Astrocyte of the spinal cord (primary cell): ENCODE measurements around the gene TRDN.

Experiments
- DNase-seq: peaks from one replicate; pipeline ENCODE4 v3.0.0; 2011; ENCODE audit warnings: low read depth, low spot score
- H3K4me3 ChIP-seq: 2 replicates; pipeline ENCODE4 v1.5.1; 2011; ENCODE audit warnings: low read depth, mild to moderate bottlenecking, low read length, moderate library complexity
- in situ Hi-C: cut with HindIII; loops from 2 replicates; pipeline ENCODE4 v1.10.0; 2017; ENCODE audit warnings: low sequenced_read_pairs
- TF ChIP-seq, protein P1 (sequence below): IDR thresholded peaks from 2 replicates; pipeline ENCODE4 v1.5.1; 2012; ENCODE audit warnings: low read depth, mild to moderate bottlenecking, low read length, inconsistent platforms

Gene TRDN

DNA sequence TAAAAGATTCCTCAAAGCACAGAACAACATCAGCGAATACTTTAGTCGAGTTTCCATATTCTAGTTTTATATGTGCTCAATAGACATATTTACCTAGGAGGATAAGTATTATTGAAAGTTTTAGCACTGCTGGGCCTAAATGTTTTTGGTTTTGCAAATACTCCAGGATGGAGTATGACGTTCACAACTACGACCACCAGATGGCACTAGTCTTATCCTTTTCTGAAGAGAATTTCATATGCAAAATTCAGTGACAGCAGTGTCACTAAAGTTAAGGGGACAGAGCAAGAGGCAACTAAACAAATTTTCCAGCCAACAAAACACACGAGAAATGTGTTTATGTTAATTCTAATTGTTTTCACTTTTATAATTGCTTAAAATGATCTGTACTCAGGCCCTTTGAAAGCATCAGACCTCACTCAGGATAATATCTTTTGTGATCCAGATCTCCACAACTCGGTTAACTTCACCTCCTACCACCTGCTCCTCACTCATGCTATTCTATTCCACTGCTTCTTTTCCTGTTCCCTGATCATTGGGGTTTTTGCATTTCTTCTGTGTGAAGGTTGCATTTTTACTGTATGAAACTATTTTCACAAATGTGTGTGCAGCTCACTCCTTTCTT is 220.8 kb downstream of the TRDN start:
- peak; percentile 62 for DNase-seq

DNA sequence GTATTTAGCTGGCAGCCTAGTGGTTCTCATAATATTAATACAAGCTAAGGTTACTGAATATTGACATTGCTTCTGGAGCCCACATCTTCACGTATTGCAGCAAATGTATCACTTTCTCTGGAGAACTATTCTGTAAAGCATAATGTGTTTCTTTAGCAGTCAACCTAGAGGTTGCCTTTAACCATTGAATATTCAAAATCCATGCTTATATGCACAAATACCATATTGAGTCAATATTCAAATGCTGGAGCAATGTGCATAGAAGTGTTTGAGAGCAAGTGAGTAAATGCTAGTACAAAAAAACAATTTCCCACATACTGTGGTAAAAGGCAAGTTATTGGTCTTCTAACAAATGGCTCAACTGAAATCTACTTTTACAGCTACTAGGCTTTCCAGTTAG is 231.8 kb downstream of the TRDN start:
- no peak for DNase-seq
- no peak overlapping the region for H3K4me3 ChIP-seq
- in situ Hi-C loops, result no loop called here
- TF ChIP-seq, protein P1, sequence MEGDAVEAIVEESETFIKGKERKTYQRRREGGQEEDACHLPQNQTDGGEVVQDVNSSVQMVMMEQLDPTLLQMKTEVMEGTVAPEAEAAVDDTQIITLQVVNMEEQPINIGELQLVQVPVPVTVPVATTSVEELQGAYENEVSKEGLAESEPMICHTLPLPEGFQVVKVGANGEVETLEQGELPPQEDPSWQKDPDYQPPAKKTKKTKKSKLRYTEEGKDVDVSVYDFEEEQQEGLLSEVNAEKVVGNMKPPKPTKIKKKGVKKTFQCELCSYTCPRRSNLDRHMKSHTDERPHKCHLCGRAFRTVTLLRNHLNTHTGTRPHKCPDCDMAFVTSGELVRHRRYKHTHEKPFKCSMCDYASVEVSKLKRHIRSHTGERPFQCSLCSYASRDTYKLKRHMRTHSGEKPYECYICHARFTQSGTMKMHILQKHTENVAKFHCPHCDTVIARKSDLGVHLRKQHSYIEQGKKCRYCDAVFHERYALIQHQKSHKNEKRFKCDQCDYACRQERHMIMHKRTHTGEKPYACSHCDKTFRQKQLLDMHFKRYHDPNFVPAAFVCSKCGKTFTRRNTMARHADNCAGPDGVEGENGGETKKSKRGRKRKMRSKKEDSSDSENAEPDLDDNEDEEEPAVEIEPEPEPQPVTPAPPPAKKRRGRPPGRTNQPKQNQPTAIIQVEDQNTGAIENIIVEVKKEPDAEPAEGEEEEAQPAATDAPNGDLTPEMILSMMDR, result no peak

More for the DNA sequence above, 220.8 kb downstream of the TRDN start:
- H3K4me3 ChIP-seq, result no peak overlapping the region
- in situ Hi-C loops, result no loop called here
- TF ChIP-seq, protein P1, result peak; percentile 65

DNA sequence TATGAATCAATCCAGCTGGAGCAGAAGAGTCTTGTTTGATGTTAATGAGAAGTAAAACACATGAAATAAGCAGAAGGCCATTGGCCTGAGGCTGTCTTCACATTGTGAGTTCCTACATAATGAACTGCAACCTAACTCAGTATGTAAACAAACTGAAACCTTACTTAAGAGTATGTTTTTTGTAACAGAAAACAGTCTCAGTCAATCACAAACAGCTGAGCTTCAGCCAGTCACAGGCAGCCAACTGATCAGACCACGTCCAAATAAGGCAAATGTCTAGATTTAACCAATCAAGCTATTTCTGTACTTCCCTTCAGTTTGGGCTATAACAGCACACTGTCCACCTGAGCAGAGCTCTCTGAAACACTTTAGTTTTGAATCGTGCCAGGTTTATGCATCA is 234.7 kb downstream of the TRDN start:
- in situ Hi-C loops, result no loop called here
- TF ChIP-seq, protein P1, result no peak
- no peak for DNase-seq
- H3K4me3 ChIP-seq, result no peak overlapping the region

- in situ Hi-C loops, result no loop called here
- TF ChIP-seq, protein P1, result no peak
- no peak for DNase-seq
- H3K4me3 ChIP-seq, result no peak overlapping the region
Observed at GRCh38 chr6:123398072-123398471, 238.7 kb downstream of the TRDN start.

DNA sequence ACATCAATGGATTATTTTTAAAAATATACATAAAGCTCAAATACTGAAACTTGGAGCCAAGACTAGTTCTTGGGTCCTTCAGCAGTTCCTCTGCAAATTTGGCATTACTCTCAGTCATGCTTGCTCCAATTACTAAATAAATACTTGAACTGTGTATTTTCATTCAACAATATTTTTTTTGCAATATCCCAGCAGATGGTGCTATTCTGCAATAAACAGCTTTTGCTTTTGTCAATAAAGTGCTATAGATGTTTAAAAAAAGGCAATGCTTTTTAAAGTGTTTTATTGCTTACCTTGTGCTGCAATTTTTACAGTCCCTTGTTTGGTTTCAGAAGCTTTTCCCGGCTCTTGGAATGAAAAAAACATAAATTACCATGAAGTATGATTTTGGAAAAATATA is 243.4 kb downstream of the TRDN start:
- H3K4me3 ChIP-seq, result no peak overlapping the region
- TF ChIP-seq, protein P1, result peak; percentile 39
- in situ Hi-C loops, result no loop called here
- DNase-seq, result peak; percentile 49

DNA sequence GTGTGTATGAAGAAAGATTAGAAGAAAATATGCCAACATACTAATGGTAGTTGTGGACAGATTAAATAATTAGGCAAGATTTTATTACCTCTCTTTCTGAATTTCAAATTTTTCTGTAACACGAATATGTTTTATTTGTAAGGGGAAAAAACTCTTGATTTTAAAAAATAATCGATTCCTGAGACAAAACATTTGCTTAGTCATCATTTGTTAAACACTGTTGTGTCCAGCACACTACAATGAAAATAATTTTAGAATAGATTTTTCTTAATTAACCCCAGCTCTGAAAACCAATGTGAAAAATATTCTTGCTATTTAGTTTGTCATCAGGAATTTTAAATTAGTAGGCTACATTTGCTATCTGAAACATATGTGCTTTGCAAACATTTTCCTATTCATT is 253.0 kb downstream of the TRDN start:
- no peak overlapping the region for H3K4me3 ChIP-seq

More for the DNA sequence above, 253.0 kb downstream of the TRDN start:
- DNase-seq, result no peak
- in situ Hi-C loops, result no loop called here
- TF ChIP-seq, protein P1, result no peak
